Measurements from ENCODE around the gene H1-8.
A peak's percentile ranks its signal among the peaks of the same experiment; 100 is the strongest.

Gene H1-8

DNA sequence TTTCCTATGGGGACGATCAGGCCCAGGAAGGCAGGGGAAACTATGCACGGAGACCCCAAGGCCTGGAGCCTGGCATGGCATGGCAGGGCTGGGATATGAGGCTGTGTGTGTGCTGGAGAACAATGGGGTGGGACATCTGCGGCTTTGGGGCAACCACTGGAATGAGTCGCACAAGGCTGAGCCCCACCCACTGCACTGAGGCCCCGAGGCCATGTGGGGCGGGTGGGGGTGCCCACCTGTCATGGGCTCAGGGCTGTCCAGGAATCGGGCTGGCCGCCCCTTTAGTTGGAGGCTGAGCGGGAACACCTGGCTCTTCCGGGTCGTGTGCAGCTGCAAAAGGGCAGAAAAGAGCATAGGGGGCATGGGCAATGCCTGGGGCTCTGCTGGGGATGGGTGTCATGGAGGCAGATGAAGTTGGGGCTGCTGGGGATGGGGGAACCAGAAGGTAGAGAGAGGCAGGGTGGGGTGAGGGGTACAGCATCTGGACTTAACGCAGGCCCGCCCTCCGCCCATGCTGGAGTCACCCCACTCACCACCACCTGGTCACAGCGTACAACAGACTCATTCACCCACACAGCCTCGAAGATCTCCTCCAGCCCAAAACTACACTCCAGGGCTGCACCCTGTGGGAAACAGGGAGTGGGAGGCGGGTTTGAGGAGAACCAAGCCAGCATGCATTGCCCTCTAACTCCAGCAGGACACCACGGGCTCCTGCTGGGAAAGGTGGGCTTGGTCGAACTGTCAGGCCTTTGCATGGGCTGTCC lies 32.4 kb downstream of the H1-8 start:
- DNase-seq, result no peak

- DNase-seq, result peak; percentile 51
Measured at GRCh38 chr3:129575997-129576384, 33.0 kb downstream of the H1-8 start.

- peak; percentile 94 for DNase-seq
Measured at GRCh38 chr3:129576514-129577352, 33.8 kb downstream of the H1-8 start.

DNA sequence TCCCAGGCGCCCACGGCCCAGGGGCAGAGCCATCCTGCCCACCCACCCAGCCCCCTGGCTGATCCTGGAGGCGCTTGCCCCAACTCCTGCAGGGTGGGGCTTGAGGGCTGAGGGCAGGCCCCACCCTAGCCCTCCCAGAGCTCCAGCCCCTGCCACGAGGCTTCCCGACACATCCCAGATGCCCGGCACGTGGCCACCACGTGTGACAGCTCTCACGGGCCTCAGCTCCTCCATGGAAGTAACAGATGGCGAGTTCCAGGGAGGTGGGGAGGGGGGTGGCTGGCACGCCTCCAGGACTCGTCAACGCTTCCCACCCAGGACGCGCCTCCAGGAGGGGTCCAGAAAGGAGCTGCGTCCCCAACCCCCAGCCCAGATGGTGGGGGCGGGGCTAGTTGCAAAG lies 34.4 kb downstream of the H1-8 start:
- DNase-seq, result peak; percentile 65

DNA sequence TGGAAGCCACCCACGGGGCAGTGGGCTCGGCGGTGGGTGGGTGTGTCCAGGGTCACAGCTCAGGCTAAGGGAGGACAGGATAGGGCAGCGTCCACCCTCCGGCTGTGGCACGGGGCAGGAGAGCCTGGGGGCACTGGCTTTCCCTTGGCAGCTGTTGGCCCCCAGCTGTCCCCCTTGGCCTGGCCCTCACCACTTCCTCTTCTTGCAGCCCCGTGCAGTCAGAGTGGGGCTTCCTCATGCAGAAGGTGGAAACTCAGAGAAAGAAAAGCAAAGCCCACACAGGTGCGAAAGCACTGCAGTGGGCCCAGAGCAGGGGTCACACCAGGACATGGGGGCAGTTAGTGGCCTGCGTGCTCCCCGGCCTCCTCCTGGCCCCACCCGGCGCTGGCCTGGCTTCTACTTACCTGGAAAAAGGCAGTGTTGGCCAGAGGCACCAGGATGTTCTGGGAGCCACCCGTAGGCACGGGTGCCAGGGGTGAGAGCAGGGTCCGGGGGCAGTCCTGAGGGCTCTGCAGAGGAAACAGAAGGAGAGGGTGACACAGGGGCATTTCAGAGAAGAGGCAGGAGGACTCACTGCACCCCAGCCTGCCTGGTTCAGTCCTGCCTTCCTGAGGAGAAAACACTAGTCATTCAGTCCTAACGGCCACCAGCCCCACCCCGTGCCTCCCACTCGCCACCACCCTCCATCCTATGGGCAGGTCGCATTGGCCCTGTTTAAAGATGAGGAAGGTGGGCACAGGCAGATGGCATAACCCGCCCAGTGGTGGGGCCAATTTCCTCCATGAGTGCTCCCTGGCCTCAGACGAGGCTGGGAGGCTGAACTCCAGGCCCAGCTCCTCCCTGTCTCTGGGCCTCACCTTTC lies 35.2 kb downstream of the H1-8 start:
- no peak for DNase-seq

- DNase-seq, result no peak
Measured at GRCh38 chr3:129579991-129580390, 37.0 kb downstream of the H1-8 start.

DNA sequence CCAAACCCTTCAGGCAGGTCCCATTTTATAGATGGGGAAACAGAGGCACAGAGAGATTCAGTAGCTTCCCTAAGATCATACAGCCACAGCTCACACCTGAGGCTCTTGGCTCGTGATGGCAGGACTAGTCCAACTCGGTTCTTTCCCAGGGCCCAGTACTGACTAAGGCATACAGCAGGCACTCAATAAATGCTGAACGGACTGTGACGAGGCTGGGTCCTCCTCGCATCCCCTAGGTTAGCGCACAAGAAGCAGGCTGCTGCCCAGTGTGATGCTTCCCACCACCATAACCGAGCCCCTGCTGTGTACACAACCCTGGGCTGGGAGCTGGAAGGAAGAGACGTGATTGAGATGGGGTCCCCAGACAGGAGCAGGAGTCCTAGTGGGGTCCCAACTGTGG lies 38.6 kb downstream of the H1-8 start:
- DNase-seq, result no peak

DNA sequence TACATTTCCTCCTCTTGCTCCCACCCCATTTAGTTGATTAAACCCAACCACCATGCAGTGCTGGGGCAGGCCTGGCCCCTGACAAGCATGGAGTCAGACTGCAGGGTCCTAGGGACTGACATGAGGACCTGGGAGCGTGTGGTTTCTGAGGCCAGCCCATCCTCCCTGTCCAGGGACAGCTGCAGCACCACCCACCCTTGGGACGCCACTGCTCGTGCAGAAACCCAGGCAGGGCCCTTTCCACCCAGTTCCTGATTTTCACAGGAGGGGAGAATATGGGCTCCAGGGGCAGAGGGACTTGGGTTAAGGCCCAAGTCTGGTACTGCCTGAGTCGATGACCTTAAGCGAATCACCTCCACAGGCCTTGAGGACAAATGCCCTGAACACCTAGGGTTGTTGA lies 39.8 kb downstream of the H1-8 start:
- DNase-seq, result no peak

GRCh38 chr3:129583289-129583688 lies 40.3 kb downstream of the H1-8 start:
- no peak for DNase-seq

DNA sequence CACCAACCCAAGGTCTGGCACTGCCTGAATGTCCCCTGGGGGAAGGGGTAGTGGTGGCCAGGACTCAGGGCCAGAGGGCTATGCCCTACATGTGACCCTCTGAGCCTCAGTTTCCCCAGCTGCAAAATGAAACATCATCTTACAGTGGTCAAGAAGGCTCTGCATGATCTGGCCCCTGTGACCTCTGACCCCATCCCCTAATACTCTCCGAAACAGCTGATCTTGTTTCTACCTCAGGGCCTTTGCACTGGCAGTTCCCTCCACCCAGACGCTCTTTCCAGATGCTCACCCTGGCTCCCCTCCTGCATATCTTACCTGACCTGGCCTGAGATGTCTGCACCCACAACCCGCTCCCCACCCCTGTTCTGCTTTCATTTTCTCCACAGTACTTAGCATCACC lies 41.7 kb downstream of the H1-8 start:
- DNase-seq, result no peak

GRCh38 chr3:129585949-129586657 lies 43.1 kb downstream of the H1-8 start:
- DNase-seq, result no peak

DNA sequence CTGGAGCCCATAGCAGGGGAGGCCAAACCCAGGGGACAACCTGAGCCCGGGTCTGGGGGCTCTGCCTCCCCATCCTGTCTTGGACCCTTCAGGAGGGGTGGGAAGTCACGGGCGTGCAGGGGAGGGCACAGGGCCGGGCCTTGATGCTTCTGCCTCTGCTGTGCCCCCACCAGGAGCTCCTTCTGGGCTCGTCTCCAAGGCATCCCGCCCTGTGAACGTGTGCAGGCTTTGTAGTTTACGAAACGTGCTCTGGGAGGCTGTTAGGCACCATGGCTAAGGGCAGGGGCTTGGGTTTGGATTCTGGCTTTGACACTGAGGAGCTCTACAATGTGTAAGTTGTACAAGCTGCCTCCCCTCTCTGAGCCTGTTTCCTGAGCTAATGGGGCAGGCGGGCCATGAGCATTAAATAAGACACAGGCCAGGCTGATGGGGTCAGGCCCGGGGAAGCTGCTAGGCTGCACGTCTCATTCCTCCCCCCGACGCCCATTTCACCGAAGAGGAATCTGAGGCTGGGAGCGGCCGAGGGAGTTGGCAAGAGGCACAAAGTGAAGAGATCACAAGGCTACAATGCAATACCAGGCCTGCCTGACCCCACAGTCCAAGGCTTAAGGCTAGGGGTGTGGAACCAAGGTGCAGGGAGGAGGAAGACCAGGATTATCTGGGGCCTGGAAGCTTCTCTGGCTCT lies 43.9 kb downstream of the H1-8 start:
- no peak for DNase-seq

DNA sequence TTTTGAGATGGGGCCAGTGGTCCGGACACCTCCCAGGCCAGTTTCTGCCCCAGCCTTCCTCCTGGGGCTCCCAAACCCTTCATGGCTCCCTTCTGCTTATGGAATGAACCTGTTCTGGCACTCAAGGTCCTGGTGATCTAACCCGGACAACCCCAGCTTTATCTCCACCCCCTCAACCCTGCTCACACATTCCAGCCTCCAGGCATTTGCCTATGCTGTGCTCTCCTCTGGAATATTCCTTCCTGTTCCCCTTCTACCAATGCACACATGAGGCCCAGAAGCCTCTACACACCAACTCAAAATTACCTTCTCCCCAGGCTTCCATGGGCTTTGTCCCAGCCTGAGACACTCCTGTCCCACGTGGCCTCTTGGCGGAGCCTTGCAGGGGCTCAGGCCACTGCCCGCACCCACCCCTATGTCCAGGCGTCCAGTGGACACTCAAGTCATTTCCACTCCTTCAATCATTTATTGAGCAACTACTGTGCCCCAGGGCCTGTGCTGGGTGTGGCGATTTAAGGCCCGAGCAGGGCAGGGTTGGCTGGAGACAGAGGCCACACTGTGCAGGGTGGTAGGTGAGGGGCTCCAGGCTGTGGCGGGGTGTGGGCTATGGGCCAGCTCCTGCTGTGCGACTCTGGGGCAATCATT lies 44.7 kb downstream of the H1-8 start:
- no peak for DNase-seq

GRCh38 chr3:129590215-129590614 lies 47.2 kb downstream of the H1-8 start:
- DNase-seq, result no peak

DNA sequence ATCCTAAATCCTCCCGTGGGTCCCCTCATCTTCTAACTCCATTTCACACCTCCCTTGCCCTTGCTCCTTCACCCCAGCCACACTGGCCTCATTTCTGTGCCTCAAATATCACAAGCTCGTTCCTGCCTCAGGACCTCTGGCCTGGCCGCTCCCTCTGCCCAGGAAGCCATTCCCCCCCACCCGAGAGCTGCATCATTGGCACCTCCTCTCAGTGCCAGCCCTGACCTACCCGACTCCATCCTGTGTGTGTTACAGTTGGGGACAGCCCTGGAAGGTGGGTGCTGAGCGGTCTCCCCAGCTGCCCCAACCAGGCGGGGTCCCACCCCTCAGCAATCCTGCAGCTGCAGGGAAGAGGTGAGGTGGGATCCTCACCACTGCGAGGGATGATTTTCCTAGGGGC lies 49.0 kb downstream of the H1-8 start:
- no peak for DNase-seq

DNA sequence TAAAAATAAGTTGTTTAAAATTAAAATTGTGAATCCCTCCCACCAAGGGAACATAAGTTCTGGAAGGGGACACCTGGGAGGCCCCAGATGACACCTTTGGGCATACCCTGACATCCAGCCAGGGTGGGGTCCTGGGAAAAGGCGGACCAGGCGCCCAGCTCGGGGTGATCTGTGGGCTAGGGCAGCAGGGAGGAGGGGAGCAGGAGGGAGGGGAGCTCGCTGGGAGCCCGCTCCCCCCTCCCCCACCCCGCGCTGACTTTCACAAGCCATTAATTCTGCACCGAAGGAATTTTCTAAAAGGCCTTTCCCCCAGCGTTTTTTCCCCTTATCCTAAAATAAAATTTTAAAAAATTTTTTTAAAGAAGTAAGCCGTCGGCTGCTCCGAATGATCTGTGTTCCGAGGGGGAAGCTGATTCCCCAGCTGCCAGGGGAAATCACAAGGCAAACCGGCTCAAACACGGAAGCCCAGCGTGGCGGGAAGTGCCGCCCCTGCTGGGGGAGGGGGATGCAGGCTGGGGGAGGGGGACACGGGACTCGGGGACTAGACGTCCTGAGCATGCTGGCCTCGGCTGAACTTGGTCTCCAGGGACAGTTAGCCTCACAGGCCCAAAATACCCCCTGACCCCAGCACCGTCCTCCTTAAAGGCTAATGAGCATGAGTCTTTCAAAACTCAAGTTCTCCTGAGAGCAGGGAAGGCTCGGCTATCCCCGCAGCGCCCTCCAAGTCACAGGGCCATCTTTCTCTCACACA lies 49.6 kb downstream of the H1-8 start:
- peak; percentile 67 for DNase-seq

DNA sequence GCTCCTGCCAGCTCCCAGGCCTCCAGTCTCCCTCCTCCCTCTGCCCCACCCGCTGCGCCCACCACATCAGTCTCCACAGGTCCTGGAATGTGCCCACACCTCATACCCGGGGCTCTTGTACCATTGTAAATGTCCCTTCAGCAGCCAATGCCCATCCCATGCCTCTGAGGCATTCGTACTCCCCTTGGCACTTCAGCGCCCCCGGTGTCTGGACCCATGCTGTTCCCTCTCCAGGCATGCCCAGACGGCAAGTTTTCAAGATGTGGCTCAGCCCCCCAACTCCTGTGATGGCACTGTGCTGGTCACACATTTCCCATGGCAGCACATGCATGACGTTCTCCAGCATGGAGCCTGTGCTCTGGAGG lies 50.2 kb downstream of the H1-8 start:
- DNase-seq, result no peak

DNA sequence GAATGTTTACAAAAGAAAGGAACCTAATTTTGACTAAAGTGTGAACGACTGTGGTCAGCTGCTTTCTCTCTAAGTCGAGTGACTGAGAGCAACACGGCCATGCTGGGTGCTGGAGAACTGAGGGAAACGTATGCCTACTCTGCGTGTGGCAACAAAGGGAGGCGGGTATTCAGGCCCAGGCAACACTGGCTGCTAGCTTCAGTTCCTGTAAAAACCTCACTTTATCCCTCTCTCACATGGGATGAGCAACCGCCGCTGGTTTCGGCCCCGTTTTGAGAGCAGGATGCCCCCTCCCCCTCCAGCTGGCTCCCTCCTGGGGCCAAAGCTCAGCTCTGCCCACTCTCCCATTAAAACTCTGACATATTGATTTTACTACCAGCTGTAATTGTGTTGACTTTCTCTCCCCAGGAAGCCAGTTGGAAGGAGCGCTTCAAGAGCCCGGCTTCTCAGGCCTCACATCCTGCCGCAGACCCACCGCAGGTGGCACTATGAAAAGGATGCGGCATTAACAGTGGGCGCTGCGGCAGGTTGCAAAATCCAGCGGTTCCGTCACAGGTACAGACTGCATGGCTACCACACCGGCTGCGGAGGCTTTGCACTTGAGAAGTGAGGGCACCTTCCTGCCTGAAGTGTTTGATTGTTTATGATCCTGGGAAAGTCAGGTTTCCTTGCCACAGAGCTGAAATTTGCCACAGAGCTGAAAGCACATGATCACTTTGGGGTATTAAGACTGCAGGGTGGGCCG lies 50.8 kb downstream of the H1-8 start:
- DNase-seq, result peak; percentile 96

DNA sequence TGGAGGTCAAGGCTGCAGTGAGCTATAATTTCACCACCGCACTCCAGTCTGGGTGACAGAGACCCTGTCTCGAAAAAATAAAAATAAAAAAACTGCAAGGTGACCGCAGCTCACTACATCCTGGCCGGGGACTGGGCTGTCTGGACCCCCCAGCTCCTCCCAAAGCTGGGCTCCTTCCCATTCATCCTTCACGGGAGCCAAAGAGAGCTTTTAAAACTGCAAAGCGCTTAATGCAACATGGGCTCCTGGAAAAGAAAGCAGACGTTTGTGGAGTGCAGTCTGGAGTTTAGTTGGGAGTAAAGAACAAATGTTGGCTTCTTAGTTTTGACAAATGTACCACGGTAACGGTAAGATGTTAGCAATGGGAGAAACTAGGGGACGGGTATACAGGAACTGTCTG lies 51.4 kb downstream of the H1-8 start:
- peak; percentile 47 for DNase-seq

DNA sequence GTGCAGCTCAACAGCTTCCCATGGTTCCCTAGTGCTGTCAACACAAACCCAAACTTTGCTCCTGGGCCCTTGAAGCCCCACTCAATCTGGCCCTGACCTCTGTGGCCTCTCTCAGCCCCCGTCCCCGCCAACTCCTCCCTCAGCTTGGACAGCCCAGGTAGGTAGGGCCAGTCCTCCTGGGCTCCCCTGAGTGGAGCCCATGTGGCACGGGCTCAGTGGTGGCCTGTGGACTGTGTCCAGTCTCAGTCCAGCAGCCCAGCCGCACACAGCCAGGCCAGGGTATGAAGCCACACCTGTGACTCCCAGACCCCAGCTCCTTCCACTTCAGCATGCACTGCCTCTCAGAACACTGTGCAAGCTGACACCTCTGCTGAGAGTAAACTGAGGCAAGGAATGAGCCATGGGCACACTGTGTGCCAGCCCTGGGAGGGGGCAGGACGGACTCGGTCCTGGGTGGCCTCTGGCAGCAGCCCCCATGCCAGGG lies 52.0 kb downstream of the H1-8 start:
- no peak for DNase-seq

Data from DMS53 (cell line).